ENCODE results near the gene DNMT3B.
"Not testable (repeated sequence)": the region's sequence is repeated elsewhere in the genome, so short reads cannot be mapped to it uniquely, and the experiment has no call there.

The DNMT3B gene

DNA sequence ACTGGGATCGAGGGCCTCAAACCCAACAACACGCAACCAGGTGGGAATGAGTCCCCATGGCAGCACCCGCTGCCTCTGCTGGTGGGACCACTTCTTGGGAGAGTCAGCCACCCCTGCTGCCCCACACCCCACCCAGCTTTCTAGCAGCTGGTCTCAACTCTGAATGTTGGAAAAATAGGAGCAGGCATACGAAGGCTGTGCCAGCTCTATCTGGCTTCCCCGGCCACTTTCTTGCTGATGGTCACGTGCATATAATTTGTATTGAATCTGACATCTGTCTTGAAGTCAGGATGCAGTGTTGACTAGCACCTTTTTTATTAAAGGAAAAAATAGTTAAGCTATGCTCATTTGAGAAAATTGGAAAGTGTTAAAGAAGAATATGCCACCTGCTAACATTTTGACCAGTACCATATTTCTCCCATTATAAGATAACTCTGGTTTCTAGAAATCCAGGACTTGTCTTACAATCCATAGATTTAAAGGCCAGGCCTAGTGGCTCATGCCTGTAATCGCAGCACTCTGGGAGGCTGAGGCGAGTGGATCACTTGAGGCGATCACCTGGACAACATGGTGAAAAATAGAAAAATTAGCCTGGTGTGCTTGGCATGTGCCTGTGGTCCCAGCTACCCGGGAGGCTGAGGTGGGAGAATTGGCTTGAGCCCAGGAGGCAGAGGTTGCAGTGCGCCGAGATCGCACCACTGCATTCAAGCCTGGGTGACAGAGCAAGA, 30.7 kb downstream of the DNMT3B start:
- 91 to 95% methylated on average over 8 to 10 of the region's 13 CpGs for WGBS, 2 experiments (ENCODE audit: insufficient coverage in 2 of 2)
- no peak overlapping the region for H3K4me3 ChIP-seq (ENCODE audit: extremely low read depth, insufficient read depth, low read length, poor library complexity, severe bottlenecking)
- H3K27ac ChIP-seq (ENCODE audit: low read depth, low read length, severe bottlenecking), result no peak overlapping the region
- H3K9me3 ChIP-seq (ENCODE audit: control insufficient read depth, low read length), result no peaks in the 10 kb centered on the region
- peaks cover 14% of the 10 kb centered on the region for H3K4me1 ChIP-seq (ENCODE audit: control insufficient read depth, insufficient read depth, low read length, poor library complexity, severe bottlenecking)
- H3K36me3 ChIP-seq (ENCODE audit: control insufficient read depth, insufficient read depth, low read length), result peaks cover 88% of the 10 kb centered on the region

DNA sequence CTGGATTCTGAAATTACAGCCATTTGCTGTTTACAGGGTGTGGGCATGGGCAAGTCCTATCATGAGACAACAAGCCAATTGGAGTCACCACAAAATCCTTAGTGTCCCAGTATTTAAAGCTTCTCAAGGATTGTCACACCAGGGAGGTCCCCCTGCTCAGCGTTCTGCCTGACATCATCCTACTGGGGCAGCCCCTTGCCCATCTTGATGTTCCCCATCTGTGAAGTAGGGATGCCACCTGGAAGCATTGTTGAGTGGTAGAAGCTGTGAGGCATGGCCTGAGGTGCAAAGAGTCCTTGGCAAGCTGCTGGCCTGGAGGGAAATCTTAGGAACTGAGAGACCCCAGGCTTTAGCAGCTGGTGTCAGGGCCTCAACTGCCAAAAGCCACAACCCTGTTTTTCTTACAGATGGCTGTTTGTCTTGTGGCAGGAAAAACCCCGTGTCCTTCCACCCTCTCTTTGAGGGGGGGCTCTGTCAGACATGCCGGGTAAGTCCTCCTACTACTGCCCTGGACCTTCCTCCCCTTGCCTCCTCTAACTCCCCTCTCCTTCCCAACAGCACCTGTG, 34.3 kb downstream of the DNMT3B start:
- peaks cover 93% of the 10 kb centered on the region for H3K36me3 ChIP-seq (ENCODE audit: control insufficient read depth, insufficient read depth, low read length)

DNA sequence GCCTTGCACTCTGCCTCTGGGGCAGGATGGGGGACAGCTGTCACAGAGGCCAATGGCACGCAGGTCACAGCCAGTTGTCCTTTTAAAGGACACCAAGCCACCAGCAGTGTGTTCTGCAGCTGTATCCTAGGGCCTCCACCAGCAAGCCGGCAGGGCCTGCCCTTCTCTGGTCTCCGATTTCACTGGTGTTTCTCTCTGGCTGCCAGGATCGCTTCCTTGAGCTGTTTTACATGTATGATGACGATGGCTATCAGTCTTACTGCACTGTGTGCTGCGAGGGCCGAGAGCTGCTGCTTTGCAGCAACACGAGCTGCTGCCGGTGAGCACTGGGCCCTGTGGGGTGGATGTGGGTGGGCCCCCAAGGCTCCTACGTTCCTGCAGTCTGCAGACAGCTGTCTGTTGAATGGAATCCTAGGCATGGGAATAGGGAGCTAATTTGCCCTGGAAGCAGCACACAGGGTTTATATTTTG, 34.8 kb downstream of the DNMT3B start:
- H3K27ac ChIP-seq (ENCODE audit: low read depth, low read length, severe bottlenecking), result no peak overlapping the region
- H3K36me3 ChIP-seq (ENCODE audit: control insufficient read depth, insufficient read depth, low read length), result peaks cover 93% of the 10 kb centered on the region
- H3K9me3 ChIP-seq (ENCODE audit: control insufficient read depth, low read length), result no peaks in the 10 kb centered on the region
- 95 to 99% methylated on average over 9 to 10 of the region's 10 CpGs for WGBS, 2 experiments (ENCODE audit: insufficient coverage in 2 of 2)
- no peak overlapping the region for H3K4me3 ChIP-seq (ENCODE audit: extremely low read depth, insufficient read depth, low read length, poor library complexity, severe bottlenecking)
- peaks cover 7% of the 10 kb centered on the region for H3K4me1 ChIP-seq (ENCODE audit: control insufficient read depth, insufficient read depth, low read length, poor library complexity, severe bottlenecking)

More for the DNA sequence above, 34.3 kb downstream of the DNMT3B start:
- Histone ChIP-seq H3K27ac (ENCODE audit: low read depth, low read length, severe bottlenecking) (no peak overlapping the region), H3K4me3 (ENCODE audit: extremely low read depth, insufficient read depth, low read length, poor library complexity, severe bottlenecking) (no peak overlapping the region), H3K9me3 (ENCODE audit: control insufficient read depth, low read length) (no peaks in the 10 kb centered on the region), H3K4me1 (ENCODE audit: control insufficient read depth, insufficient read depth, low read length, poor library complexity, severe bottlenecking) (peaks cover 13% of the 10 kb centered on the region)
- 91 to 100% methylated on average over 3 of the region's 3 CpGs for WGBS, 2 experiments (ENCODE audit: insufficient coverage in 2 of 2)

DNA sequence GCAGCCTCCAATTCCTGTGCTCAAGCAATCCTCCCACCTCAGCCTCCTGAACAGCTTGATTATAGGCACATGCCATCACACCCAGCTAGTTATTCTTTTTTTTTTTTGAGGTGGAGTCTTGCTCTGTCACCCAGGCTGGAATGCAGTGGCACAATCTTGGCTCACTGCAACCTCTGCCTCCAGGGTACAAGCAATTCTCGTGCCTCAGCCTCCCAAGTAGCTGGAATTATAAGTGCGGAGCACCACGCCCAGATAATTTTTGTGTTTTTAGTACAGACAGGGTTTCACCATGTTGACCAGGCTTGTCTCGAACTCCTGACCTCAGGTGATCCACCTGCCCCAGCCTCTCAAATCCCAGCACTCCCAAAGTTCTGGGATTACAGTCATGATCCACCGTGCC, 35.4 kb downstream of the DNMT3B start:
- not testable (repeated sequence) for H3K27ac ChIP-seq (ENCODE audit: low read depth, low read length, severe bottlenecking); H3K9me3 ChIP-seq (ENCODE audit: control insufficient read depth, low read length); H3K4me3 ChIP-seq (ENCODE audit: extremely low read depth, insufficient read depth, low read length, poor library complexity, severe bottlenecking); H3K4me1 ChIP-seq (ENCODE audit: control insufficient read depth, insufficient read depth, low read length, poor library complexity, severe bottlenecking)
- peaks cover 94% of the 10 kb centered on the region for H3K36me3 ChIP-seq (ENCODE audit: control insufficient read depth, insufficient read depth, low read length)
- WGBS, 2 experiments (ENCODE audit: insufficient coverage in 2 of 2), result 81 to 93% methylated on average over 4 of the region's 5 CpGs

DNA sequence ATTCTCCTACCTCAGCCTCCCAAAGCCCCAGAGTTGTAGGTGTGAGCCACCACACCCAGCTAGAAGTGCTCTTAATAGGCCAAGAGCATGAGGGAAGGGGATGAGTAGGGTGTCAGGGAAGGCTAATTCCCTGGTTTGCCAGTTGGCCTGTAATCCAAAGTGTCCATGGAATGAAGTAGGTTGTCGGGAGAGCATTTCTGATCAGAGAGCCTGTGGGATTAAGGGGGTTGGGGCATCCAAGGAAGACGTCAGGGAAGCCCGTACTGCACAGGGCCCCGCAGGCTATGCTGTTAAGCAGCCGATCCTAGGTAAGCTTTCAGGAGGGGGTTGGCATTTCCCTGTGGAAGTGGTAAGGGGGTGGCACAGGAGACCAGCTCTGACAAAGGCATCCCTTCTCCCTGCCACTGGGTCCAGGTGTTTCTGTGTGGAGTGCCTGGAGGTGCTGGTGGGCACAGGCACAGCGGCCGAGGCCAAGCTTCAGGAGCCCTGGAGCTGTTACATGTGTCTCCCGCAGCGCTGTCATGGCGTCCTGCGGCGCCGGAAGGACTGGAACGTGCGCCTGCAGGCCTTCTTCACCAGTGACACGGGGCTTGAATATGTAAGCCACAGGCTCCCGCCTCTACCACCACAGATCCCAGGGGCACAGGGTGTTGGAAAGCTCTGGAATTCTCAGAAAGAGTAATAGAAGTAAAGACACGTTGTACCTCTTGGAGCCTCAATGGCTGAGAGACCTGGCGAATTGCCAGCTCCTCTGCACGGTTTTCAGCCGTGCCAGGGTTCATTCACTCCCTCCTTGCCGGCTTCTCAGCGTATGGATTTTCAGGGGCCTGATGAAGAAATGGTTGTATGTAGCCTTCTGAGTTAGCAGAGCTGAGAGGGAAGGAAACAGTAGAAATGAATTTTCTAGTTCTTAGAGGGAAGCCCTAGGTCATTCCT, 36.1 kb downstream of the DNMT3B start:
- Histone ChIP-seq H3K4me1 (ENCODE audit: control insufficient read depth, insufficient read depth, low read length, poor library complexity, severe bottlenecking) (no peaks in the 10 kb centered on the region), H3K4me3 (ENCODE audit: extremely low read depth, insufficient read depth, low read length, poor library complexity, severe bottlenecking) (no peak overlapping the region), H3K27ac (ENCODE audit: low read depth, low read length, severe bottlenecking) (no peak overlapping the region), H3K9me3 (ENCODE audit: control insufficient read depth, low read length) (no peaks in the 10 kb centered on the region), H3K36me3 (ENCODE audit: control insufficient read depth, insufficient read depth, low read length) (peaks cover 95% of the 10 kb centered on the region)
- WGBS, 2 experiments (ENCODE audit: insufficient coverage in 2 of 2), result 97% methylated on average over 18 to 20 of the region's 23 CpGs

DNA sequence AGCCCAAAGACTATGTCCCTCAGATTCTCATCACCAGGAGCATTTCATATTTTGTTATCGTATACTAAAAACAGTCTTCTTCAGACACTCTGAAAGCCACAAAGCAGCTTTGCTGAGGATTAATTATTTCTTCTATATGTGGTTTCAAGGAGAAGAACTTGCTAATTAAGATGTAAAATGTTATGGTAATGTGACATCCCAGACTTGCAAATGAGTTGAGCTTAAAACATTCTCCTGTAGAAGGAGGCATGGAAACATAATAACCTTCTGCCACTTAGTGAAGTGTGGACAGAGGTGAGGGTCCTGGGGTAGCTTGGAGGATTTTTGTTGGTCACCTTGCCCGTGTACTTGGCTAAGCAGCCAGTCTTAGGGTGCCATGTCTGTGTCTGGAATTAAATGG, 40.9 kb downstream of the DNMT3B start:
- peaks cover 6% of the 10 kb centered on the region for H3K4me1 ChIP-seq (ENCODE audit: control insufficient read depth, insufficient read depth, low read length, poor library complexity, severe bottlenecking)
- H3K9me3 ChIP-seq (ENCODE audit: control insufficient read depth, low read length), result no peaks in the 10 kb centered on the region
- no peak overlapping the region for H3K27ac ChIP-seq (ENCODE audit: low read depth, low read length, severe bottlenecking)
- no peak overlapping the region for H3K4me3 ChIP-seq (ENCODE audit: extremely low read depth, insufficient read depth, low read length, poor library complexity, severe bottlenecking)
- WGBS, 2 experiments (ENCODE audit: insufficient coverage in 2 of 2), result 100% methylated on average over 1 of the region's 2 CpGs
- peaks cover 97% of the 10 kb centered on the region for H3K36me3 ChIP-seq (ENCODE audit: control insufficient read depth, insufficient read depth, low read length)

DNA sequence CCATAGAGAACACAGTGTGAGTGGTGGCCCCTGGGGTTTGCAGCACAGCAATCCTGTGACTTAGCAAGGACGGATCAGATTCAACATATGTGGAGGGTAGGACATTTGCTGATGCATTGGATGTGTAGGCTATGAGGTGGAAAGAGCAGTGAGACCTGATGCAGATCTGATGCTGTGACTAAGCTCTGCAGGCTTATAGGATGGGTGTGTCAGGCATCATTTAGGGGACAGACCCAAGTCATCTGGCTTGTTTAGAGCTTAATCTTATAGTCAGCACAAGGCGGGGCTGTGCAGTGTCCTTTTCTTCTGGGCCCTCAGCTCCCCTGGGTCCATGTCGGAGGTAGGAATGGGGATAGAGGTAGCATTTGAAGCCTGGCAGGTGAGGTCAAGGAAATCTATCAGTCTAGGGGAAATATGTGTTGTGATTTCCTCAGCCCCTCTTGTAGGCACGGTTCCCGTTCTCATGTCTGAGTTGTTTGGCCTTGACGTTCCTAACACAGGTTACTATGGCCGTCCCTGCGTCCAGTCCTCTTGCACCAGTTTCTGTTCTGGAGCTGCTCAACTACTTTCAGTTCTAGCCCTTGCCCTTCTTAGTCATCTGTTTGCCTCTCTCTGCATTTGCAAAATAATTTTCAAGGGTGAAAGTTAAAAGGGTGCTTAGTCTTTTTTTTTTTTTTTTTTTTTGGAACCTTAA, 42.0 kb downstream of the DNMT3B start:
- no peak overlapping the region for H3K27ac ChIP-seq (ENCODE audit: low read depth, low read length, severe bottlenecking)
- 93 to 99% methylated on average over 7 to 8 of the region's 8 CpGs for WGBS, 2 experiments (ENCODE audit: insufficient coverage in 2 of 2)
- H3K36me3 ChIP-seq (ENCODE audit: control insufficient read depth, insufficient read depth, low read length), result peaks cover 94% of the 10 kb centered on the region
- H3K4me1 ChIP-seq (ENCODE audit: control insufficient read depth, insufficient read depth, low read length, poor library complexity, severe bottlenecking), result peaks cover 6% of the 10 kb centered on the region
- H3K4me3 ChIP-seq (ENCODE audit: extremely low read depth, insufficient read depth, low read length, poor library complexity, severe bottlenecking), result no peak overlapping the region
- H3K9me3 ChIP-seq (ENCODE audit: control insufficient read depth, low read length), result no peaks in the 10 kb centered on the region

DNA sequence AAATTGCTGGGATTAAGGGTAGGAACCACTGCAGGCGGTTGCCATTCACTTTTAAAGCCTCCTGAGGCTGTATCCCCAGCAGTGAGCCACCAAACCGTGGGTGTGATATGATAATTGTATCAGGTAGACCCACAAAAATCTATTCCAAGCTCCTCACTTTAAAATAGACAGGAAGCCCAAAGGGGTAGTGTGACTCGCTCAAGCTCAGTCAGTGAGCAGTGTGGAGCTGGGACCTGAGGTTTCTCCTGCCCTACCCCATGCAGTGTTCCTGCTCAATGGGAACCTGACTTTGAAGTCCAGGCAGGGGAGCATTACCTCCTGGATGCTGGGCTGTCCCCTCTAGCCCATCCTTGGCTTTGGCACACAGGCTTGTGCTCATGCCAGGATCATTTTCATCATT, 42.6 kb downstream of the DNMT3B start:
- H3K9me3 ChIP-seq (ENCODE audit: control insufficient read depth, low read length), result no peaks in the 10 kb centered on the region
- no peak overlapping the region for H3K4me3 ChIP-seq (ENCODE audit: extremely low read depth, insufficient read depth, low read length, poor library complexity, severe bottlenecking)
- peaks cover 6% of the 10 kb centered on the region for H3K4me1 ChIP-seq (ENCODE audit: control insufficient read depth, insufficient read depth, low read length, poor library complexity, severe bottlenecking)
- H3K36me3 ChIP-seq (ENCODE audit: control insufficient read depth, insufficient read depth, low read length), result peaks cover 94% of the 10 kb centered on the region
- H3K27ac ChIP-seq (ENCODE audit: low read depth, low read length, severe bottlenecking), result no peak overlapping the region
- 92 to 100% methylated on average over 1 to 2 of the region's 3 CpGs for WGBS, 2 experiments (ENCODE audit: insufficient coverage in 2 of 2)

DNA sequence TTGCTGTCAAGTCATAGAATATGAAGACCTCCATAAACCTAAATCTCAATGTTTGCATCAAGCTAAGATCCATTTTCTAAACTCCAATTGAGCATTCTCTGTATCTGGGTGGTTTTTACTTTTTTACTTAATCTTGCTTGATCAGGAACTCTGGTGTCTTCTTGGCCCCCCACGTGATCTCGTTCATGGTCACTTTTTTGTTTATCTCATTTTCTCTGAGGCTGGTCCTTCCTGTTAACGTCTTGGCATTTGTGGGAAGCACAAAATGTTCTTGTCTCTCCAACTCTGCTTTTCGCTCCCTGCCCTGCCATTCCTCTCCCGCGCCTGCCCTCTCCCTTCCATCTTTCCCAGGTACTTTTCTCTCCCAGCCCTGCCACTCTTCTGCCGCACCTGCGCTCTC, 43.5 kb downstream of the DNMT3B start:
- H3K27ac ChIP-seq (ENCODE audit: low read depth, low read length, severe bottlenecking), result no peak overlapping the region
- WGBS, 2 experiments (ENCODE audit: insufficient coverage in 2 of 2), result 93 to 95% methylated on average over 7 to 8 of the region's 8 CpGs
- no peak overlapping the region for H3K4me3 ChIP-seq (ENCODE audit: extremely low read depth, insufficient read depth, low read length, poor library complexity, severe bottlenecking)
- H3K36me3 ChIP-seq (ENCODE audit: control insufficient read depth, insufficient read depth, low read length), result peaks cover 93% of the 10 kb centered on the region
- no peaks in the 10 kb centered on the region for H3K9me3 ChIP-seq (ENCODE audit: control insufficient read depth, low read length)
- H3K4me1 ChIP-seq (ENCODE audit: control insufficient read depth, insufficient read depth, low read length, poor library complexity, severe bottlenecking), result peaks cover 6% of the 10 kb centered on the region

DNA sequence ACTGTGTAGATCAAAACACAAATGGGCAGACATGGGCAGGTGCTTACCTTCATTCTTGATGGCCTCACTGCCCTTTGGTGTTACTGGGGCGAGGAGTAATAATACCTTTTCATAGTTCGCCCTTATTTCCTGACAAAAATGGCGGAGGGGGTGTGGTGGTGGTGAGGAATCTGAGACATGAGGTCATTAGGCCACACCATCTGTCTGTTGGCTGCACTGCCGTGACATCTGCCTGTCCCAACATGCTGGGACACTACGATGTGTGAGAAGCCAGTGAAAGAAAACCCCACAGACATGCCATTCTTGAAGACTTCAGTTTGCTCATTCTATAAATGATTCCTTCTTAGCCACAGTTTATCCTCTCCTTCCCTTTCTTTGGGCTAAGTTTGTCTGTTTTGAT, 44.2 kb downstream of the DNMT3B start:
- Histone ChIP-seq H3K36me3 (ENCODE audit: control insufficient read depth, insufficient read depth, low read length) (peaks cover 86% of the 10 kb centered on the region), H3K4me1 (ENCODE audit: control insufficient read depth, insufficient read depth, low read length, poor library complexity, severe bottlenecking) (peaks cover 6% of the 10 kb centered on the region), H3K9me3 (ENCODE audit: control insufficient read depth, low read length) (no peaks in the 10 kb centered on the region), H3K27ac (ENCODE audit: low read depth, low read length, severe bottlenecking) (no peak overlapping the region), H3K4me3 (ENCODE audit: extremely low read depth, insufficient read depth, low read length, poor library complexity, severe bottlenecking) (no peak overlapping the region)
- WGBS, 2 experiments (ENCODE audit: insufficient coverage in 2 of 2), result 91 to 96% methylated on average over 5 of the region's 5 CpGs
